Activated CD4-positive, alpha-beta memory T cell treated with anti-CD3 and anti-CD28 coated beads for 36 hours (primary cell): ENCODE results near the gene CCDC57. TPM values are rescaled to one million over a fixed set of nuclear protein-coding genes. Genes with fewer than 3 reads are reported as not detected.
A peak's percentile ranks its signal among the peaks of the same experiment; 100 is the strongest.

Source experiments
- CTCF ChIA-PET: fragments of 350-600 bp; sonication (Branson Sonifier 250); formaldehyde crosslinking; loops from one replicate; lab custom pipeline; 2021; ENCODE audit warnings: antibody characterized with exemption, inconsistent platforms; lab: Charles Lee
- POLR2A ChIA-PET: fragments of 350-600 bp; sonication (Branson Sonifier 250); formaldehyde crosslinking; loops from one replicate; lab custom pipeline; 2021; ENCODE audit warnings: antibody characterized with exemption; lab: Charles Lee
- DNase-seq: peaks from one replicate; pipeline ENCODE4 v3.0.0-alpha.2; 2020
- H3K27ac Mint-ChIP-seq: one replicate; pipeline ENCODE4 v1.8.0; 2021; ENCODE audit warnings: mixed read lengths
- H3K27me3 Mint-ChIP-seq: one replicate; pipeline ENCODE4 v1.8.0; 2021; ENCODE audit warnings: mixed read lengths
- H3K36me3 Mint-ChIP-seq: one replicate; pipeline ENCODE4 v1.8.0; 2021; ENCODE audit warnings: mixed read lengths
- H3K4me1 Mint-ChIP-seq: one replicate; pipeline ENCODE4 v1.8.0; 2021; ENCODE audit warnings: low read depth, mixed read lengths
- H3K4me3 Mint-ChIP-seq: one replicate; pipeline ENCODE4 v1.8.0; 2021; ENCODE audit warnings: mild to moderate bottlenecking, mixed read lengths
- H3K9me3 Mint-ChIP-seq: one replicate; pipeline ENCODE4 v1.8.0; 2021; ENCODE audit warnings: mixed read lengths
- intact Hi-C: fragments of 100-400 bp; cut with micrococcal nuclease; formaldehyde crosslinking; loops from one replicate; pipeline ENCODE4 v1.15.1; 2023
- total RNA-seq, 2 experiments: library from RNA; stranded (reverse); gene quantifications; one replicate each; pipeline ENCODE4 v1.2.3, GENCODE V29; 2021

Gene CCDC57
- total RNA-seq, 2 experiments from 2014 or later, result 49.6 to 51.7 TPM

DNA sequence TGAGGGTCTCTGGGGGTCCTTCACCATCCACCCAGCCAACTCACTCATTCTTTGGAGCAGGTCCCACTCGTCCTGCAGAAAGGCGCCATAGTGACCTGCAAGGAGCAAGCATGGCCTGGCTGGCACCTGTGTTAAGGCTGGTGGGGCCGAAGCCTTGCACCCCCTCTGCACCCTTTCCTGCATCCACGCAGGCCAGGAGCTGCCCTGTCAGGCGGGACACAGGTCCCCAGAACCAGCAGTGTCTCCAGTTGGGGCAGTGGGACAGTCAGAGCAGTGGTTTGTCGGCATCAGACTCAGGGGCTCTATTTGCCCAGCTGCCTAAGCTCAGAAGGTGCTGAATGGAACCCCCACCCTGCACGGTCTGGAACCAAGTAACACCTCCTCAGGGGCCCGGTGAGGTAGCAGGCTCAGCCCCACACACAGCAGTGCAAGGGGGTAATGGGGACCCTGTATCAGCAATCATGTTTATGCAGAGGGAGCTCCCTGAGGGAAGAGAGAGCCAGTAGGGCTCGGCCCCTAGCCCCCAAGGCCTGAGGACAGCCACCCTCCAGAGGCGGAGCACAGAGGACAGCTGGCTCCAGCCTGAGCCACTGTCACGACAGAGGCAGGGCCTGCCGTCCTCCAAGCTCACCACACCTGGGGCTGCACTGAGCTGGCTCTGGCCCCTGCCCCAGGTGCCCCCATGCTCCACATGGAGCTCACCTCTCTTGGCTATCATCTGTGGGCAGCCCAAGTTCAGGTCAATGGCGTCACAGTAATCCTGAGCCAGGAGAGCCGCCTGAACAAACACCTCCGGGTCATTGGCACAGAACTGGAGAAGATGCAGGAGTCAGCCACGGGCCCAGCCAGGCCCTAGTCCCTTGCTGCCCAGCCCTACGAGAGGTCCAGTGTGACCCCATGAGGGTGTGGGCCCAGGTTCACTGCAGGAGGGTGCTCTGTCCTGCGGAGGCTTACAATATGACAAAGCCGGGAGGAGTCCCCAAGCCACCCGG lies 148.9 kb downstream of the CCDC57 start:
- Mint-ChIP-seq H3K9me3 (no peaks in the 10 kb centered on the region), H3K36me3 (peaks cover 2% of the 10 kb centered on the region), H3K27me3 (no peaks in the 10 kb centered on the region), H3K4me3 (peak overlapping the region; percentile 72), H3K27ac (peak overlapping the region; percentile 23), H3K4me1 (peaks cover 9% of the 10 kb centered on the region)
- intact Hi-C loops, result loop anchor here (10.0 kb wide), 1 partner anchor 91 kb away; no protein-coding TSS in a partner anchor
- CTCF ChIA-PET, result interaction anchor here (4.4 kb wide), 1 partner anchor 33 kb away, joined by 17 read pairs; no protein-coding TSS in a partner anchor
- no peak for DNase-seq
- POLR2A ChIA-PET, result interaction anchor here (1.0 kb wide), 1 partner anchor 12 kb away, joined by 3 read pairs; the partner anchor contains the start of genes GPS1 and RFNG

DNA sequence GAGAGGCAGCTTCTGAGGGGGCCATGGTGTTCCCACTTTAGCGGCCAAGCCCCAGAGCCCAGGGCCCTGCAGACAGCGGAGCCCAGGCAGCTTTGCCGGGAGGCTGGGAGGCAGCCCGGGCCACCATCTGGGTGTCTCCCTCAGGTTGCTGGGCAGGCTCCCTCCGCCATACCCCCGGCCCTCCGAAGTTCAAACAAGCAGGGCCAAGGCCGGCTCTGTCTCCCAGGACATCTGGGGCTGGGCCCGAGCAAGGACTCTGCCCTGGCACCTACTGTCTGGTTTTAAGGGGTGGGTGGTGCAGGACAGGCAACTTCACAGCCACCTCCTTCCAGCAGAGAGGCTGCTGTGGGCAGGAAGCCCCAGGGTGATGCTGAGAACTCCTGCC lies 149.7 kb downstream of the CCDC57 start:
- Mint-ChIP-seq H3K9me3 (no peaks in the 10 kb centered on the region), H3K4me3 (no peak overlapping the region), H3K27me3 (no peaks in the 10 kb centered on the region), H3K27ac (no peak overlapping the region), H3K4me1 (peaks cover 9% of the 10 kb centered on the region), H3K36me3 (peaks cover 4% of the 10 kb centered on the region)
- CTCF ChIA-PET, result interaction anchor here (4.4 kb wide), 1 partner anchor 33 kb away, joined by 17 read pairs; no protein-coding TSS in a partner anchor
- POLR2A ChIA-PET, result no interaction called here
- intact Hi-C loops, result loop anchor here (10.0 kb wide), 1 partner anchor 92 kb away; no protein-coding TSS in a partner anchor
- DNase-seq, result no peak

- ChIA-PET POLR2A (no interaction called here), CTCF (interaction anchor here (4.4 kb wide), 1 partner anchor 32 kb away, joined by 17 read pairs; no protein-coding TSS in a partner anchor)
- Mint-ChIP-seq H3K36me3 (peaks cover 8% of the 10 kb centered on the region), H3K4me3 (no peak overlapping the region), H3K27ac (no peak overlapping the region), H3K9me3 (no peaks in the 10 kb centered on the region), H3K4me1 (peaks cover 9% of the 10 kb centered on the region), H3K27me3 (no peaks in the 10 kb centered on the region)
- DNase-seq, result no peak
- intact Hi-C loops, result loop anchor here (10.0 kb wide), 1 partner anchor 92 kb away; no protein-coding TSS in a partner anchor
These were observed 150.3 kb downstream of the CCDC57 start for GRCh38 chr17:82062076-82062983.

DNA sequence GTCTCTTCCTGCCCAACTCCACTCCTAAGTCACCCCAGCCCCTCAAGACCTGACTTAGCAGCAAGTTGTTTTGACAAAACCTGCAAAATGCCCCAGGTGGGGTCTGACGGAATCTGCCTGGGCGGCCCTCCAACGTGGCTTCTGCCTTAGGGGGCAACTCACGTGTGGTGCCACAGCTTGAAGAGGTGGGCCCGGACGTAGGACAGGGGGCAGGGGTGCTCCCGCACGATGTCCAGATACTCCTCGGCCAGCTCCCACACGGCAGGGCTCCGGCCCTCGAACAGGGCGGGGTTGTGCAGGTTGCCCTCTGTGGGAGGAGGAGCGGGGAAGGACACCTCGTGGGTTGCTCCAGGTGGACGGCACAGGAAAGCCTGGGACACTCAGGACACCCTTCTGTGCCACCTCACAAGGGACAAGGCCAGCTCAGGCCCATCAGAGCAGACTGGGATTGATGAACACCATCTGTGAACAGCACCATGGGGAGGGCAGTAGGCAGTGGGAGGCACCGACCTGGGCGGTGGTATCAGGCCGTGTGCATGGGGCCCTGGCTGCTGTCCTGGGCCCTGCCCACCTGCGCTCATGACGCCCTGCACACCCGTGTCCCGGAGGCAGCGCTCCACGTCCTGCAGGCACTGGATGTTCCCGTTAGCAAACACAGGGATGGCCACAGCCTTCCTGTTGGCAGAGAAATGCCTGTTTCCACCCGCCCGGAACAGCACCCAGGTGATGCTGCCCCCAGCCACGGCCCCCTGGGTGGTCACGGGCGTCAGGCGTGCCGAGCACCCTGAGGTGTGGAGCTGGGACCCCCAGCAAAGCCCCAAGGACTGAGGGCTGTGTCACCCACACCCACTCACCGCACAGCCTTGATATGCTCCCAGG lies 151.4 kb downstream of the CCDC57 start:
- Mint-ChIP-seq H3K27me3 (no peaks in the 10 kb centered on the region), H3K4me1 (peaks cover 6% of the 10 kb centered on the region), H3K36me3 (peaks cover 8% of the 10 kb centered on the region), H3K4me3 (no peak overlapping the region), H3K27ac (no peak overlapping the region), H3K9me3 (no peaks in the 10 kb centered on the region)
- ChIA-PET CTCF (no interaction called here), POLR2A (no interaction called here)
- intact Hi-C loops, result loop anchor here (10.0 kb wide), 1 partner anchor 94 kb away; no protein-coding TSS in a partner anchor
- DNase-seq, result no peak

DNA sequence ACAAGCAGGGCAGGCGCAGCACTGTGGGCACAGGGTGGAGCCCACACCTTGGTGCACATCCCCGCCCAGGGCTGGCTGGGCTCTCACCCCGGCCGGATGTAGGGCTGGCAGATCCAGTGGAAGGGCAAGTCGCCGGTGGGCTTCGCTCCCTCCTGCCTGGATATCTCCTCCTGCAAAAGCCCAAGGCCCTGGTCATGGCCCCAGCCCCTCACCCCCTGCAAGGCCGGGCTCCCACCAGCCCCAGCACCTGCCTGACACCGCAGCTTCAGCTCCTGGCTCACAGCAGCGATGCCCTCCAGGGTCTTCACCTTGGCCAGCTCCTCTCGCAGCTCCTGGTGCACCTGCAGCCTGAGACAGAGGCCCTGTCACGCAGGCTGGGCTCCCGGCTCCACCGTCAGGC lies 152.0 kb downstream of the CCDC57 start:
- H3K27ac Mint-ChIP-seq, result no peak overlapping the region
- no peak for DNase-seq

DNA sequence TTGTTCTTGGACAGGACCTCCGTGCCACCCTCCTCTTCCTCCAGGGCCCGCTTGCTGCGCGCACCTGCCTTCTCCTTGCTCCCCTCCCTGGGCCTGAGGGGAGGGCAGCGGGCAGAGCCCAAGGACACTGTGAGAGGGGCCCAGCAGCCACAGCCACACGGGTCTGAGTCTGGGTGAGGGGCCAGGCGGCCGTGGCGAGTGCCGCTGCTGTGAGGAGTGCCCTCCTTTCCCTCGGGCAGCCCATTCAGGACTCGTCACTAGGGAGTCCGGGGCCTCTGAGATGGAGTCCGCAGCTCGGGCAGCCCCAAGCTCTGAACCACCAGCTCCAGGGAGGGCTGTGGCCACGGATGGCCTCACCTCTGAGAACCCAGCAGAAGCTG lies 152.7 kb downstream of the CCDC57 start:
- ChIA-PET CTCF (interaction anchor here (1.0 kb wide), 1 partner anchor 94 kb away, joined by 3 read pairs; no protein-coding TSS in a partner anchor), POLR2A (interaction anchor here (1.4 kb wide), 1 partner anchor 18 kb away, joined by 6 read pairs; no protein-coding TSS in a partner anchor)
- intact Hi-C loops, result loop anchor here (10.0 kb wide), 1 partner anchor 95 kb away; no protein-coding TSS in a partner anchor
- H3K27ac Mint-ChIP-seq, result no peak overlapping the region
- no peaks in the 10 kb centered on the region for H3K27me3 Mint-ChIP-seq
- no peak for DNase-seq
- no peak overlapping the region for H3K4me3 Mint-ChIP-seq
- H3K9me3 Mint-ChIP-seq, result no peaks in the 10 kb centered on the region
- peaks cover 5% of the 10 kb centered on the region for H3K4me1 Mint-ChIP-seq
- H3K36me3 Mint-ChIP-seq, result peaks cover 8% of the 10 kb centered on the region

More for the DNA sequence above, 152.0 kb downstream of the CCDC57 start:
- H3K4me3 Mint-ChIP-seq, result no peak overlapping the region
- intact Hi-C loops, result loop anchor here (10.0 kb wide), 1 partner anchor 94 kb away; no protein-coding TSS in a partner anchor
- H3K4me1 Mint-ChIP-seq, result peaks cover 5% of the 10 kb centered on the region
- H3K27me3 Mint-ChIP-seq, result no peaks in the 10 kb centered on the region
- ChIA-PET POLR2A (interaction anchor here (1.4 kb wide), 1 partner anchor 17 kb away, joined by 6 read pairs; no protein-coding TSS in a partner anchor), CTCF (interaction anchor here (1.0 kb wide), 1 partner anchor 93 kb away, joined by 3 read pairs; no protein-coding TSS in a partner anchor)
- H3K9me3 Mint-ChIP-seq, result no peaks in the 10 kb centered on the region
- peaks cover 8% of the 10 kb centered on the region for H3K36me3 Mint-ChIP-seq

DNA sequence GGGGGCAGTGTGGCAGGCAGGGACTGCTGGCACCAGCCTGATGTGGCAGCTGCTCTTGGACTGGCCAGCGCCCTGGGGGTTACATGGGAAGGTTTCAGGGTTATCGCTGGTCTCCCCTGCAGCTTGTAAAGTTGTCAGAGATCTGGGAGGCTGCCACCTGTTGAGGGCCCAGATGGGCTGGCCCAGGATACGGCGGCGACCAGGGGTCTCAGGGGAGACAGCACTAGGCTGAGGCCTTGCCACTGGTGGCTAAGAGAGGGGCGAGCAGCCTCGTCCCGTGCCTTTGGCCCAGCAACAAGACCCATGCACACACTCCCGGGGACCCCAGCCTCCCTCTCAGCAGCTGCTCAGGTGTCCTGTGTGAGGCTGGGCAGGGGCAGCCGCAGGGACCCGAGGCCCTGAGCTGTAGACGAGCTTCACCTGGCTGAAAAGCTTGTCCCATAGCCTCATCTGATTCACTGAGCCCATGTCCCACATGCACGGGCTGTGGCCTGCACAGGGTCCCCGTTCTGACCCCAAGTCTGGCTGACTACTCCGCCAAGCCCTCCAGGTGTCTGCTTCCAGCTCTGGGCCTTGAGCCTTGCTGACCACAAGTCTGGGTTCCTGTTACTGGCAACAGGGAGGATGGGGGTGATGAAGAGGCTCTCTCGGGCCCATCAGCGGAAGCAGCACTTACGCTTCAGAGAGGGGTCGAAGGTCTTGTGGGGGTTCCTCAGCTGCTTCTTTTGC lies 153.2 kb downstream of the CCDC57 start:
- CTCF ChIA-PET, result interaction anchor here (1.0 kb wide), 1 partner anchor 95 kb away, joined by 3 read pairs; no protein-coding TSS in a partner anchor
- intact Hi-C loops, result no loop called here
- no peak for DNase-seq
- H3K4me3 Mint-ChIP-seq, result no peak overlapping the region
- no peaks in the 10 kb centered on the region for H3K9me3 Mint-ChIP-seq
- POLR2A ChIA-PET, result interaction anchor here (1.4 kb wide), 1 partner anchor 18 kb away, joined by 6 read pairs; no protein-coding TSS in a partner anchor
- H3K27me3 Mint-ChIP-seq, result no peaks in the 10 kb centered on the region
- no peak overlapping the region for H3K27ac Mint-ChIP-seq
- peaks cover 8% of the 10 kb centered on the region for H3K36me3 Mint-ChIP-seq
- H3K4me1 Mint-ChIP-seq, result peaks cover 5% of the 10 kb centered on the region

GRCh38 chr17:82058855-82059249 lies 153.8 kb downstream of the CCDC57 start:
- ChIA-PET CTCF (no interaction called here), POLR2A (interaction anchor here (1.4 kb wide), 1 partner anchor 19 kb away, joined by 6 read pairs; no protein-coding TSS in a partner anchor)
- H3K27ac Mint-ChIP-seq, result no peak overlapping the region
- no peaks in the 10 kb centered on the region for H3K27me3 Mint-ChIP-seq
- DNase-seq, result no peak
- no peaks in the 10 kb centered on the region for H3K4me1 Mint-ChIP-seq
- H3K36me3 Mint-ChIP-seq, result peaks cover 8% of the 10 kb centered on the region
- intact Hi-C loops, result no loop called here
- no peak overlapping the region for H3K4me3 Mint-ChIP-seq
- H3K9me3 Mint-ChIP-seq, result no peaks in the 10 kb centered on the region

DNA sequence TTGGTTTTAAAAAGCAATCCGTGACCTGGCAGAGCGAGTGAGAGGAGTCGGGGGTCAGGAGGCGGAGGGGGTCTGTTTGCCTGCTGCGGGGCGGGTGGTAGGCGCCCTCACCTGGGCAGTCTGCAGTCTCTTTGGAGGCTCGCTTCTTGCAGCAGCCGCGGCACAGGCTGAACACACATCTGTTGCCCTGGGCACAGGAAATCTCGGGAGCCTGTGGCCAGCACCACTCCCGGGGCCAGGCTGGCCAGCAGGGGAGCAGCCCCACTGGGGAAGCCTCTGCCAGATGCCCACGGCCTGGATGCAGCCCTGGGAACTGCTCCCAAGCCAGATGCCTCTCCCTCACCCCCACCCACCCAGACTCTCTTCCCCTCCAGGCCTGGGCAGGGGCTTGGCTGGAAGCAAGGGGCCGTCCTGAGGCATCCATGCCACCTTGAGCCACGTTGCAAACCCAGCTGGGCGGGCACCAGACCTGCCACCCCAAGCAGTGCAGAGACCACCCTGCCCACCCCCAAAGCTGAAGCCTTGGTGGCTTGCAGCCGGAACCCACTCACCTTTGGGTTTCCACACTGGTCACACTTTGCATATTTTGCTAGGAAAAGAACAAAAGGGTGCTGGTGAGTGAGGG lies 154.3 kb downstream of the CCDC57 start:
- intact Hi-C loops, result no loop called here
- Mint-ChIP-seq H3K27ac (no peak overlapping the region), H3K4me1 (peaks cover 5% of the 10 kb centered on the region), H3K36me3 (peaks cover 8% of the 10 kb centered on the region), H3K9me3 (no peaks in the 10 kb centered on the region), H3K27me3 (no peaks in the 10 kb centered on the region), H3K4me3 (no peak overlapping the region)
- CTCF ChIA-PET, result no interaction called here
- no peak for DNase-seq
- POLR2A ChIA-PET, result no interaction called here
